H1 (cell line): ENCODE measurements around the gene AP1S1. TPM values are rescaled to one million over a fixed set of nuclear protein-coding genes. Genes with fewer than 3 reads are reported as not detected.

Experiments
- EP300 ChIP-seq, 2 experiments: IDR thresholded peaks; 1 replicate in 1 of 2; 2 replicates in 1 of 2; pipeline ENCODE4 v1.6.1; 2011 to 2012; ENCODE audit warnings: low read depth in 2 of 2, low read length in 2 of 2, mild to moderate bottlenecking in 2 of 2, borderline replicate concordance in 1 of 2, inconsistent platforms in 1 of 2, moderate library complexity in 1 of 2
- polyA plus RNA-seq, 7 experiments: library from polyadenylated mRNA; depleted of rRNA in 3 of 7; stranded (reverse) in 5 of 7; unstranded in 2 of 7; fragments of >200 nt in 5 of 7; fragments of 200-250 nt in 2 of 7; gene quantifications; 1 replicate in 5 of 7; 2 replicates in 1 of 7; 4 replicates in 1 of 7; pipeline versions ENCODE4 v1.2.1 to v1.2.3, GENCODE V29; 2011 to 2013; ENCODE audit warnings: missing spikeins in 2 of 7, mixed read lengths in 2 of 7
- total RNA-seq: library from RNA; stranded (reverse); fragmentation: NEBNext Ultra II Directional; extraction: Animal tissue kit (Norgen Biotek cat#: 25700); gene quantifications from 2 replicates; pipeline ENCODE4 v1.2.1, GENCODE V29; 2021

AP1S1 gene
- total and polyA plus RNA-seq, 2 of the 8 experiments (the other 6 are each of a cell fraction or from before 2014, with no cell fraction given) = 56.1 to 59.3 TPM

DNA sequence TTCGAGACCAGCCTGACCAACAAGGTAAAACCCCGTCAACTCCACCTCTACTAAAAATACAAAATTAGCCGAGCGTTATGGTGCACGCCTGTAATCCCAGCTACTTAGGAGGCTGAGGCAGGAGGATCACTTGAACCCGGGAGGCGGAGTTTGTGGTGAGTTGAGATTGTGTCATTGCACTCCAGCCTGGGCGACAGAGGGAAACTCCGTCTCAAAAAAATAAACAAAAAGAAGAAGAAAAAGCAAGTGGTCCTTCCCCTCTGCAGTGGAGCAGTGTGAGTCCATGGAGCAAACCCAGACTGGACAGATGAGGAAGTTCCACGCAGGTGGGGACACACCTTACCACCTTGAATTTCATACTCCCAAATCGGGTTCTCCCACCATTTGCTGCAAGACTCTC is 40.4 kb upstream of the AP1S1 start (continued):
- no peak for TF ChIP-seq EP300 (IDR thresholded peaks at IDR 0.05; ENCODE audit: borderline replicate concordance in 1 of 2, low read depth in 2 of 2, low read length in 2 of 2)
